ENCODE data around the gene OTOS. TPM values are rescaled to one million over a fixed set of nuclear protein-coding genes. Genes with fewer than 3 reads are reported as not detected.

OTOS gene
- total and polyA plus RNA-seq, 2 of the 4 experiments (the other 2 are of a cell fraction): 0.34 TPM; not detected in 1

- H3K4me2 ChIP-seq (ENCODE audit: low read depth, low read length): no peak overlapping the region
Measured at GRCh38 chr2:240142256-240142775, 1.9 kb upstream of the OTOS start.

More at GRCh38 chr2:240142256-240142775, 1.9 kb upstream of the OTOS start:
- Histone ChIP-seq H4K91ac (ENCODE audit: insufficient read depth, low read depth, low read length) (no peak overlapping the region), H3K56ac (ENCODE audit: extremely low read depth, insufficient read depth, low read length) (no peak overlapping the region), H3K4me3 (ENCODE audit: insufficient read depth, low read depth, low read length) (no peak overlapping the region), H2AK5ac (ENCODE audit: low read depth, low read length) (no peak overlapping the region), H3K36me3 (ENCODE audit: control insufficient read depth, insufficient read depth, low read length) (no peaks in the 10 kb centered on the region), H2BK15ac (ENCODE audit: low read depth, low read length) (no peak overlapping the region), H3K14ac (replicated peaks; ENCODE audit: low read depth, low read length) (no peak overlapping the region), H2BK5ac (ENCODE audit: low read depth, low read length, poor library complexity, severe bottlenecking) (no peak overlapping the region), H2BK120ac (ENCODE audit: low read depth, low read length) (no peak overlapping the region), H4K5ac (ENCODE audit: low read depth, low read length) (no peak overlapping the region), H2AFZ (replicated peaks; ENCODE audit: low read length, poor library complexity) (no peak overlapping the region), H3K9me3 (ENCODE audit: control insufficient read depth, insufficient read depth, low read length) (no peaks in the 10 kb centered on the region), H3K9me1 (ENCODE audit: insufficient read depth, low read length) (peaks cover under 1% of the 10 kb centered on the region; the same call in 1 of the 2 replicates), H3K23ac (ENCODE audit: low read depth, low read length) (no peak overlapping the region), H4K8ac (ENCODE audit: low read depth in 2 of 2, low read length in 2 of 2) (no peak overlapping the region), H3K18ac (ENCODE audit: low read depth, low read length) (no peak overlapping the region), H3K9ac (ENCODE audit: low read depth, low read length) (no peak overlapping the region), H4K20me1 (ENCODE audit: insufficient read depth, low read length) (peaks cover 2% of the 10 kb centered on the region; the same call in 1 of the 2 replicates), H3K4ac (ENCODE audit: low read depth, low read length) (no peak overlapping the region), H2AK9ac (replicated peaks; ENCODE audit: low read depth, low read length, poor library complexity) (no peak overlapping the region), H3K27me3 (ENCODE audit: control insufficient read depth, insufficient read depth, low read length) (peaks cover 27% of the 10 kb centered on the region), H3K4me1 (ENCODE audit: control insufficient read depth, insufficient read depth, low read length) (no peaks in the 10 kb centered on the region), H3K27ac (ENCODE audit: insufficient read depth, low read length) (no peak overlapping the region), H3K79me1 (ENCODE audit: low read depth in 1 of 2, low read length in 2 of 2) (no peaks in the 10 kb centered on the region), H2BK20ac (ENCODE audit: low read depth, low read length) (no peak overlapping the region)
- 86% methylated on average over 4 of the region's 16 CpGs; no CpG with 5 or more reads in 1 of the 2 experiments for WGBS, 2 experiments (ENCODE audit: extremely low coverage in 2 of 2, insufficient read length in 1 of 2)
- TF ChIP-seq MAZ (IDR thresholded peaks at IDR 0.05; ENCODE audit: borderline replicate concordance, low read depth, low read length): no peak
- no peak for TF ChIP-seq CEBPB (IDR thresholded peaks at IDR 0.05; ENCODE audit: low read depth, low read length)
- no peak for TF ChIP-seq USF2 (IDR thresholded peaks at IDR 0.05; ENCODE audit: low read depth, low read length)
- no peak for TF ChIP-seq SMC3 (IDR thresholded peaks at IDR 0.05; ENCODE audit: low read depth, low read length)
- no peak for TF ChIP-seq CTCF (conservative IDR thresholded peaks at IDR 0.05; ENCODE audit: low read depth, low read length)
- TF ChIP-seq FOS (IDR thresholded peaks at IDR 0.05; ENCODE audit: low read depth, low read length): no peak
- TF ChIP-seq CHD1 (IDR thresholded peaks at IDR 0.05; ENCODE audit: low read depth, low read length): no peak
- TF ChIP-seq BHLHE40 (IDR thresholded peaks at IDR 0.05; ENCODE audit: low read depth, low read length): no peak
- TF ChIP-seq ELK1 (IDR thresholded peaks at IDR 0.05; ENCODE audit: borderline replicate concordance, low read depth, low read length): no peak
- TF ChIP-seq RFX5 (IDR thresholded peaks at IDR 0.05; ENCODE audit: low read depth, low read length): no peak
- no peak for TF ChIP-seq MXI1 (IDR thresholded peaks at IDR 0.05; ENCODE audit: borderline replicate concordance, low read depth, low read length)
- TF ChIP-seq RCOR1 (IDR thresholded peaks at IDR 0.05; ENCODE audit: insufficient replicate concordance, low read length): no peak
- TF ChIP-seq MAFK (IDR thresholded peaks at IDR 0.05; ENCODE audit: low read depth, low read length): no peak
- TF ChIP-seq NFE2L2 (IDR thresholded peaks at IDR 0.05; ENCODE audit: low read depth, low read length): no peak
- TF ChIP-seq RAD21 (IDR thresholded peaks at IDR 0.05; ENCODE audit: low read length): no peak
- no peak for TF ChIP-seq POLR2A (IDR thresholded peaks at IDR 0.05; ENCODE audit: low read depth, low read length)
- DNase-seq: no peak
- POLR2A ChIA-PET (ENCODE audit: unreplicated experiment): no interaction called here
- dilution Hi-C loops (cut with HindIII; ENCODE audit: low sequenced_read_pairs, unreplicated experiment): no loop called here
- no peak for ATAC-seq (ENCODE audit: low read depth)
- intact Hi-C loops (cut with micrococcal nuclease): loop anchor here (2.0 kb wide), 1 partner anchor 122 kb away; no protein-coding TSS in a partner anchor
- CTCF ChIA-PET: interaction anchor here (1.1 to 4.6 kb wide), 2 partner anchors 8 to 81 kb away, joined by 3 to 40 read pairs; no protein-coding TSS in a partner anchor
- in situ Hi-C loops (cut with MboI; ENCODE audit: low sequenced_read_pairs): loop anchor here (5.0 to 25.0 kb wide), 2 partner anchors 80 to 1105 kb away; no protein-coding TSS in a partner anchor
- BruUV-seq (replicated peaks): no TSS peak

All from IMR-90 (cell line).